ENCODE results near the gene UBALD2. TPM values are rescaled to one million over a fixed set of nuclear protein-coding genes. Genes with fewer than 3 reads are reported as not detected.

Gene UBALD2
- total and polyA plus RNA-seq, 2 of the 13 experiments (the other 11 are each of a cell fraction or from before 2014, with no cell fraction given) = 3.3 to 89.7 TPM

DNA sequence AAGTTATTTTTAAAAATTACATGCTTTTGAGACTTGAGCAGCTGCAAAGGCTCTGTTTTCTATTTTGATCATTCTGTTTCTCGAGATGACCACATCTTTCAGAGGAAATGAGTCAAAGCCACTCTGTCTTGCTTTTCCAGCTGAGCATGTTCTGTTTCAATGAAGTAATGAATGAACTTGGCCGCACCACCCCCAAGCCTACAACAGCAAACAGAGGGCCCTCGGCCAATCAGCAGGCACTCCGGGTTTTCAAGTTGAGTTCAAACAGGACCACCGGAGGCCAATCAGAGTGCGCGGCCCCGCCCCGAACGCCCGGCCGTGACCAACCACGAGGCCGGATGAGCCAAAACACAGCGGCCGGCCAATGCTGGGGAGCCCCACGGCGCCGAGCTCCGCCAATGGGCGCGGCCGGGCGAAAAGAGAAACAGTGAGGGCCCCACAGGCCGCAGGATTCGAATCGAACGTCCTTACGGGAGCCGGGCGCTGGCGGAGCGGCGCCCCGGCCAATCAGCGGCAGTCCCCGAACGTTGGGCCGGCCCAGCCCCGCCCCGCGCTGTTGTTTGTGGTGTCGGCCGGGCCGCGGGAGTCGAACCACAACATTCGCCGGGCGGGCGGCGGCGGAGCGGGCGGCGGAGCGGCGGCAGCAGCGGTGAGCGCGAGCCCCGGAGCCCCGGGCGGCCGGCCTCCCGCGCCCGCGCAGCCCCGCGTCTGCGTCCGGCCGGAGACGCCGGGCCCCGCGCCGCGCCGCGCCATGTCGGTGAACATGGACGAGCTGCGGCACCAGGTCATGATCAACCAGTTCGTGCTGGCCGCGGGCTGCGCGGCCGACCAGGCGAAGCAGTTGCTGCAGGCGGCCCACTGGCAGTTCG is at the start of gene UBALD2 (continued):
- TF ChIP-seq RXRA (CRISPR knock-in tag; IDR thresholded peaks at IDR 0.05) = peak; percentile 83; the same call in 1 of the 2 replicates
- TF ChIP-seq, protein P1, sequence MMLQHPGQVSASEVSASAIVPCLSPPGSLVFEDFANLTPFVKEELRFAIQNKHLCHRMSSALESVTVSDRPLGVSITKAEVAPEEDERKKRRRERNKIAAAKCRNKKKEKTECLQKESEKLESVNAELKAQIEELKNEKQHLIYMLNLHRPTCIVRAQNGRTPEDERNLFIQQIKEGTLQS (CRISPR knock-in tag; IDR thresholded peaks at IDR 0.05) = no peak
- TF ChIP-seq ZNF3 (CRISPR knock-in tag; IDR thresholded peaks at IDR 0.05) = no peak
- TF ChIP-seq, protein P2, sequence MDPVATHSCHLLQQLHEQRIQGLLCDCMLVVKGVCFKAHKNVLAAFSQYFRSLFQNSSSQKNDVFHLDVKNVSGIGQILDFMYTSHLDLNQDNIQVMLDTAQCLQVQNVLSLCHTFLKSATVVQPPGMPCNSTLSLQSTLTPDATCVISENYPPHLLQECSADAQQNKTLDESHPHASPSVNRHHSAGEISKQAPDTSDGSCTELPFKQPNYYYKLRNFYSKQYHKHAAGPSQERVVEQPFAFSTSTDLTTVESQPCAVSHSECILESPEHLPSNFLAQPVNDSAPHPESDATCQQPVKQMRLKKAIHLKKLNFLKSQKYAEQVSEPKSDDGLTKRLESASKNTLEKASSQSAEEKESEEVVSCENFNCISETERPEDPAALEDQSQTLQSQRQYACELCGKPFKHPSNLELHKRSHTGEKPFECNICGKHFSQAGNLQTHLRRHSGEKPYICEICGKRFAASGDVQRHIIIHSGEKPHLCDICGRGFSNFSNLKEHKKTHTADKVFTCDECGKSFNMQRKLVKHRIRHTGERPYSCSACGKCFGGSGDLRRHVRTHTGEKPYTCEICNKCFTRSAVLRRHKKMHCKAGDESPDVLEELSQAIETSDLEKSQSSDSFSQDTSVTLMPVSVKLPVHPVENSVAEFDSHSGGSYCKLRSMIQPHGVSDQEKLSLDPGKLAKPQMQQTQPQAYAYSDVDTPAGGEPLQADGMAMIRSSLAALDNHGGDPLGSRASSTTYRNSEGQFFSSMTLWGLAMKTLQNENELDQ (CRISPR knock-in tag; IDR thresholded peaks at IDR 0.05; ENCODE audit: borderline replicate concordance) = no peak
- TF ChIP-seq KDM1A (CRISPR knock-in tag; IDR thresholded peaks at IDR 0.05) = no peak
- TF ChIP-seq ZNF724P (CRISPR knock-in tag; IDR thresholded peaks at IDR 0.05; ENCODE audit: borderline replicate concordance) = peak; percentile 92
- no peak for TF ChIP-seq MBD4 (IDR thresholded peaks at IDR 0.05; ENCODE audit: borderline replicate concordance, low read length)
- TF ChIP-seq, protein P3, sequence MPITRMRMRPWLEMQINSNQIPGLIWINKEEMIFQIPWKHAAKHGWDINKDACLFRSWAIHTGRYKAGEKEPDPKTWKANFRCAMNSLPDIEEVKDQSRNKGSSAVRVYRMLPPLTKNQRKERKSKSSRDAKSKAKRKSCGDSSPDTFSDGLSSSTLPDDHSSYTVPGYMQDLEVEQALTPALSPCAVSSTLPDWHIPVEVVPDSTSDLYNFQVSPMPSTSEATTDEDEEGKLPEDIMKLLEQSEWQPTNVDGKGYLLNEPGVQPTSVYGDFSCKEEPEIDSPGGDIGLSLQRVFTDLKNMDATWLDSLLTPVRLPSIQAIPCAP (CRISPR knock-in tag; IDR thresholded peaks at IDR 0.05; ENCODE audit: low read depth) = no peak
- TF ChIP-seq ATAD3A (CRISPR knock-in tag; IDR thresholded peaks at IDR 0.05) = no peak
- TF ChIP-seq, protein P4, sequence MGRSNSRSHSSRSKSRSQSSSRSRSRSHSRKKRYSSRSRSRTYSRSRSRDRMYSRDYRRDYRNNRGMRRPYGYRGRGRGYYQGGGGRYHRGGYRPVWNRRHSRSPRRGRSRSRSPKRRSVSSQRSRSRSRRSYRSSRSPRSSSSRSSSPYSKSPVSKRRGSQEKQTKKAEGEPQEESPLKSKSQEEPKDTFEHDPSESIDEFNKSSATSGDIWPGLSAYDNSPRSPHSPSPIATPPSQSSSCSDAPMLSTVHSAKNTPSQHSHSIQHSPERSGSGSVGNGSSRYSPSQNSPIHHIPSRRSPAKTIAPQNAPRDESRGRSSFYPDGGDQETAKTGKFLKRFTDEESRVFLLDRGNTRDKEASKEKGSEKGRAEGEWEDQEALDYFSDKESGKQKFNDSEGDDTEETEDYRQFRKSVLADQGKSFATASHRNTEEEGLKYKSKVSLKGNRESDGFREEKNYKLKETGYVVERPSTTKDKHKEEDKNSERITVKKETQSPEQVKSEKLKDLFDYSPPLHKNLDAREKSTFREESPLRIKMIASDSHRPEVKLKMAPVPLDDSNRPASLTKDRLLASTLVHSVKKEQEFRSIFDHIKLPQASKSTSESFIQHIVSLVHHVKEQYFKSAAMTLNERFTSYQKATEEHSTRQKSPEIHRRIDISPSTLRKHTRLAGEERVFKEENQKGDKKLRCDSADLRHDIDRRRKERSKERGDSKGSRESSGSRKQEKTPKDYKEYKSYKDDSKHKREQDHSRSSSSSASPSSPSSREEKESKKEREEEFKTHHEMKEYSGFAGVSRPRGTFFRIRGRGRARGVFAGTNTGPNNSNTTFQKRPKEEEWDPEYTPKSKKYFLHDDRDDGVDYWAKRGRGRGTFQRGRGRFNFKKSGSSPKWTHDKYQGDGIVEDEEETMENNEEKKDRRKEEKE (IDR thresholded peaks at IDR 0.05) = no peak
- TF ChIP-seq, protein P5, sequence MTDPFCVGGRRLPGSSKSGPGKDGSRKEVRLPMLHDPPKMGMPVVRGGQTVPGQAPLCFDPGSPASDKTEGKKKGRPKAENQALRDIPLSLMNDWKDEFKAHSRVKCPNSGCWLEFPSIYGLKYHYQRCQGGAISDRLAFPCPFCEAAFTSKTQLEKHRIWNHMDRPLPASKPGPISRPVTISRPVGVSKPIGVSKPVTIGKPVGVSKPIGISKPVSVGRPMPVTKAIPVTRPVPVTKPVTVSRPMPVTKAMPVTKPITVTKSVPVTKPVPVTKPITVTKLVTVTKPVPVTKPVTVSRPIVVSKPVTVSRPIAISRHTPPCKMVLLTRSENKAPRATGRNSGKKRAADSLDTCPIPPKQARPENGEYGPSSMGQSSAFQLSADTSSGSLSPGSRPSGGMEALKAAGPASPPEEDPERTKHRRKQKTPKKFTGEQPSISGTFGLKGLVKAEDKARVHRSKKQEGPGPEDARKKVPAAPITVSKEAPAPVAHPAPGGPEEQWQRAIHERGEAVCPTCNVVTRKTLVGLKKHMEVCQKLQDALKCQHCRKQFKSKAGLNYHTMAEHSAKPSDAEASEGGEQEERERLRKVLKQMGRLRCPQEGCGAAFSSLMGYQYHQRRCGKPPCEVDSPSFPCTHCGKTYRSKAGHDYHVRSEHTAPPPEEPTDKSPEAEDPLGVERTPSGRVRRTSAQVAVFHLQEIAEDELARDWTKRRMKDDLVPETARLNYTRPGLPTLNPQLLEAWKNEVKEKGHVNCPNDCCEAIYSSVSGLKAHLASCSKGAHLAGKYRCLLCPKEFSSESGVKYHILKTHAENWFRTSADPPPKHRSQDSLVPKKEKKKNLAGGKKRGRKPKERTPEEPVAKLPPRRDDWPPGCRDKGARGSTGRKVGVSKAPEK (CRISPR knock-in tag; IDR thresholded peaks at IDR 0.05; ENCODE audit: borderline replicate concordance) = no peak
- TF ChIP-seq, protein P6, sequence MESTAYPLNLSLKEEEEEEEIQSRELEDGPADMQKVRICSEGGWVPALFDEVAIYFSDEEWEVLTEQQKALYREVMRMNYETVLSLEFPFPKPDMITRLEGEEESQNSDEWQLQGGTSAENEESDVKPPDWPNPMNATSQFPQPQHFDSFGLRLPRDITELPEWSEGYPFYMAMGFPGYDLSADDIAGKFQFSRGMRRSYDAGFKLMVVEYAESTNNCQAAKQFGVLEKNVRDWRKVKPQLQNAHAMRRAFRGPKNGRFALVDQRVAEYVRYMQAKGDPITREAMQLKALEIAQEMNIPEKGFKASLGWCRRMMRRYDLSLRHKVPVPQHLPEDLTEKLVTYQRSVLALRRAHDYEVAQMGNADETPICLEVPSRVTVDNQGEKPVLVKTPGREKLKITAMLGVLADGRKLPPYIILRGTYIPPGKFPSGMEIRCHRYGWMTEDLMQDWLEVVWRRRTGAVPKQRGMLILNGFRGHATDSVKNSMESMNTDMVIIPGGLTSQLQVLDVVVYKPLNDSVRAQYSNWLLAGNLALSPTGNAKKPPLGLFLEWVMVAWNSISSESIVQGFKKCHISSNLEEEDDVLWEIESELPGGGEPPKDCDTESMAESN (CRISPR knock-in tag; conservative IDR thresholded peaks at IDR 0.05) = peak; percentile 96
- TF ChIP-seq, protein P7, sequence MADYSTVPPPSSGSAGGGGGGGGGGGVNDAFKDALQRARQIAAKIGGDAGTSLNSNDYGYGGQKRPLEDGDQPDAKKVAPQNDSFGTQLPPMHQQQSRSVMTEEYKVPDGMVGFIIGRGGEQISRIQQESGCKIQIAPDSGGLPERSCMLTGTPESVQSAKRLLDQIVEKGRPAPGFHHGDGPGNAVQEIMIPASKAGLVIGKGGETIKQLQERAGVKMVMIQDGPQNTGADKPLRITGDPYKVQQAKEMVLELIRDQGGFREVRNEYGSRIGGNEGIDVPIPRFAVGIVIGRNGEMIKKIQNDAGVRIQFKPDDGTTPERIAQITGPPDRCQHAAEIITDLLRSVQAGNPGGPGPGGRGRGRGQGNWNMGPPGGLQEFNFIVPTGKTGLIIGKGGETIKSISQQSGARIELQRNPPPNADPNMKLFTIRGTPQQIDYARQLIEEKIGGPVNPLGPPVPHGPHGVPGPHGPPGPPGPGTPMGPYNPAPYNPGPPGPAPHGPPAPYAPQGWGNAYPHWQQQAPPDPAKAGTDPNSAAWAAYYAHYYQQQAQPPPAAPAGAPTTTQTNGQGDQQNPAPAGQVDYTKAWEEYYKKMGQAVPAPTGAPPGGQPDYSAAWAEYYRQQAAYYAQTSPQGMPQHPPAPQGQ (CRISPR knock-in tag; IDR thresholded peaks at IDR 0.05; ENCODE audit: borderline replicate concordance) = no peak
- TF ChIP-seq ZNF160 (CRISPR knock-in tag; IDR thresholded peaks at IDR 0.05) = peak; percentile 75; the same call in 1 of the 2 replicates

Measured in HepG2 (cell line).